SK-N-MC (cell line): ENCODE data around the gene TSPAN32.

Experiments used
- EZH2 ChIP-seq: fragments of 200-600 bp; sonication (generic); IDR thresholded peaks from one replicate; pipeline ENCODE4 v1.6.1; 2017; ENCODE audit warnings: antibody characterized with exemption
- POLR2AphosphoS5 ChIP-seq: IDR thresholded peaks from 2 replicates; pipeline ENCODE4 v1.6.1; 2012; ENCODE audit warnings: mild to moderate bottlenecking, low read depth, low read length, borderline replicate concordance

DNA sequence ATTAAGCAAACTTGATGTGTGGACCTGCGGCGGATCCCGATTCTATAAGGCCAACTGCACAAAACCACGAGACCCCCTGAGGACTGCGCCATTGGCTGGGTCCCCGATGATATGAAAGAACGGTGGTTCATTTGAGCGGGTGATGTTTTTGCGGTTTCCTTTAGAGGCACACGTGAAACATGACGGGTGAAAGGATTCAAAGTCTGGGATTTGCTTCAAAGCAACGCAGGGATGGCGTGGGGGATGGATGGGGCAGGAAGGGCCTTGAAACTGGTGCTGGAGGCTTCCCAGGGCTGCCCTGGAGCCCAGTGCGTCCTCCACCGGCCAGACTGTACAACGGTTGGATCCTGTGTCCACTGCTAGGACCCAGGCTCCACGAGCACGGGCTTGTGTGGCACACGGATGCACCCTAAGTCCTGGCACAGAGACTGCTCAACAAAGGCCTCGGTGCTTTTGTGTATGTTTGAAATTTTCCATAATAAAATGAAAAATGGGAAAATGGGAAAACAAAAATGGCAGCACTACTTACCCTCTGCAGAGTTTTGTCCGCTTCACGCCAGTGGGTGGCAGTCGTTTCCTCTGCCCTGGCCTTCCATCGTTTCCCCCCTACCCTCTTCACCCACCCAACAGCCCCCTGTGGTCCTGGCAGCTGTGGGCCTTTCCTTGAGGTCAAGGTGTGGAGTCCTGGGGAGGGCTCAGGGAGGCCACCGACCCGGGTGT, 35.1 kb upstream of the TSPAN32 start:
- no peak for TF ChIP-seq POLR2AphosphoS5
- no peak for TF ChIP-seq EZH2
